HG02981 (cell line): ENCODE data around the gene CTNNA3.

Experiments
- ATAC-seq: cut with Tn5 transposase; IDR thresholded peaks from one replicate; pipeline ENCODE4 v1.9.1; 2021; ENCODE audit warnings: mild to moderate bottlenecking, moderate library complexity; ENCODE audit not compliant: unreplicated experiment

CTNNA3 gene

DNA sequence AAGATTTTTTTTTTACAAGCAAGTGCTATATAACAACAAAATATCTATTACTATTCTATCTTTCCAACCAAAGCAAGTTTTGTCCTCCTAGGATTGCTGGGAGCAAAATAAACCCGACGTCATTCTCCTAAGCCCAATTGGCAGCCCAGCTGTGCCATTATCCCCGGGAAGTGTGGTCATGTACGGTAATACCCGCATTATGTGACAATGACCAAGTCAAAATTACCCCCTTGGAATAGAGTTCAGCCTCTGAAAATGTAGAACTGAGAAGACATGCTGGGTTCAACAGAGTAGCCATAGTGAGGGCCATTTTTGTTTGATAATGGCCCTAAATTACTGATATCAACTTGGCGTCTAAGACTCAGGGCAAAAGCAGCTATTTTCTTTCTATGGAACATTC lies 554.7 kb downstream of the CTNNA3 start:
- no peak for ATAC-seq

- no peak for ATAC-seq
Observed at GRCh38 chr10:67140641-67141040, 555.4 kb downstream of the CTNNA3 start.

DNA sequence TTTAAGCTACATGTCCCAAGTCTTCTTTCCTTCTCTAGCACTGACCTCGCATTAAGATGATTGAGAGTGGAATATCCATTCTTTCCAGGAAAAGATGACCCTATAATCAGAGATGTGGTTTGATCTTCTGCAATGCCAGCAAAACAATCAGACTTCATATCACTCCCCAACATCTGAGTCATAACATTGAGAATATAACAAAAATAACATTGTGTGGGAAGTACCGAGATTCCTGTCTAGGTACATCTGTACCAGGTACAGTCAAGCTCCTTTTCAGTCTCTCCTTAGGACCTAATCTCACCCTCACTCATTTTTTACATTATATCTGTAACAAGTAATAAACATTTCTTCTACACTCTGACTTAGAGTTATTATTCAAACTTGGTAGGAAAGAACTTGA lies 568.6 kb downstream of the CTNNA3 start:
- no peak for ATAC-seq

DNA sequence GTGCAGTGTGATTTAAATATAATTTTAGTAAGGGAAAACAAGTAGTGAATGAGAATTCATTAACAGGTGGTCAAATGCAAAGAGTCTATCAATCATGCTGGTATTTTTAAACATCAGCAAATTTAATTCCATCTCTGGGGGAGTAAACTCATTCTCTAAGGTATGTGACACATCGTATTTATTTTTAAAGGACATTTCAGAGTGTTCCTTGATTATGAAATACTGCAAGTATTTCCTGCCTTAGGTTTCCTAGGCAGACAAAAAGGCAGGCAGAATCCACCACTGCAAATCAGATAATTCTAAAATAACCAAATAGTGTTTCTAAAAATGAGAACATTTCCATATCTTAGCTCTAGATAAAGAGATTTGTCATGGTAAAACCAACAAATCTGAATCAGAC lies 576.3 kb downstream of the CTNNA3 start:
- no peak for ATAC-seq

- no peak for ATAC-seq
Observed at GRCh38 chr10:67115972-67116371, 580.0 kb downstream of the CTNNA3 start.

- no peak for ATAC-seq
Observed at GRCh38 chr10:67114945-67115344, 581.0 kb downstream of the CTNNA3 start.

- ATAC-seq = no peak
Observed at GRCh38 chr10:67112765-67113164, 583.2 kb downstream of the CTNNA3 start.

DNA sequence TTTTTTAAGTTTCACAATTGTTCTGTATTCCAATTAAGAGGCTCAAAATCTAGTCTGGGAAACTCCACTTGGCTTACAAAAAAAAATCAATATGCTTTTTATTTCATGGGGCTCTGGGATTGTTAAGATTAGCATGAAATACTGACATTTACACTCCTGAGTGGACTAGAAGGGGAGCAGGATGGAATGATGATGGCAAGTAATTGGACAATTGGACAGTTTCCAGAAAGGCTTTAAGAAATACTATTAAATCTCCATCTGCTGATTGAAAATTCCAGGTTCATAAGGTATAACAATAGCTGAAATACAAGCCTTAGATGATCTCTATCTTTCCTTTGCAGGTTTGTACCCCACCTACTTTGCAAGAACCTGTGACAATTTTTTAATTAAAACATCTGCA lies 585.7 kb downstream of the CTNNA3 start:
- ATAC-seq = no peak

DNA sequence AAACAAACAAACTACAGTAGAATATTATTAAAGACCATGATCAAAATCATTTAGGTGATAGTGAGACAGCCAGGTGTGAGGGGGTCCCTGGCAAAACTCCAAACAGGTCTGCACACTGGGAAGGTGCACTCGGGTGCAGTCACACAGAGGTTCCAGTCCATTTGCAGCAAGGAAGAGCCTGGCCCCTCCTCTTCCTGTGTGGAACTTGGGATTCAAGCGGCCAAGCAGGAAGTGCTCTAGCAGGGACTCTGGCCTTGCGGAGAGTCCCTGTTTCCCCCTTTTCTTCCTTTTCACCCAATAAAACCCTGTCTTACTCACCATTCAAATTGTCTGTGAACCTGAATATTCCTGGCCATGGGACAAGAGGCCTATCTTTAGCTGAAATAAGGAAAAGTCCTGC lies 588.3 kb downstream of the CTNNA3 start:
- no peak for ATAC-seq

GRCh38 chr10:67100951-67101350 lies 595.0 kb downstream of the CTNNA3 start:
- ATAC-seq = no peak

GRCh38 chr10:67098461-67098860 lies 597.5 kb downstream of the CTNNA3 start:
- no peak for ATAC-seq

DNA sequence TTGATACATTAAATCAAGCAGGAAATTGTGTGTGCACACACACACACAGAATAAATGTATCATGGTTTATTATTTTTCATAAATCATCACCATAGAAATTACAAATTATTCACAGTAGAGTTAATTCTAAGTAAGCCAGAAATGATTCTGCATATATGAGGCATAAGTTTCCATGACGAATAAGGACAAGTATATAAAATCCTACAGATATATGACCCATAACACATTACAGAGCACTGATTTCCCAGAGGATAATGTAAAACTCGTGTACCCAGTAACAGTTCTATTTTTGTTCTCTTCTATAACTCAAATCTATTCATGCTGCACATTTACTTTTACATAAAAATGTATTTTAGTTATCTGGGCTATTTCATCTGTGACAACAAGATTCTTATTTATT lies 600.5 kb downstream of the CTNNA3 start:
- ATAC-seq = no peak

GRCh38 chr10:67088036-67088435 lies 608.0 kb downstream of the CTNNA3 start:
- ATAC-seq = no peak

GRCh38 chr10:67087135-67087425 lies 608.9 kb downstream of the CTNNA3 start:
- no peak for ATAC-seq

- no peak for ATAC-seq
Observed at GRCh38 chr10:67086327-67087134, 609.5 kb downstream of the CTNNA3 start.

DNA sequence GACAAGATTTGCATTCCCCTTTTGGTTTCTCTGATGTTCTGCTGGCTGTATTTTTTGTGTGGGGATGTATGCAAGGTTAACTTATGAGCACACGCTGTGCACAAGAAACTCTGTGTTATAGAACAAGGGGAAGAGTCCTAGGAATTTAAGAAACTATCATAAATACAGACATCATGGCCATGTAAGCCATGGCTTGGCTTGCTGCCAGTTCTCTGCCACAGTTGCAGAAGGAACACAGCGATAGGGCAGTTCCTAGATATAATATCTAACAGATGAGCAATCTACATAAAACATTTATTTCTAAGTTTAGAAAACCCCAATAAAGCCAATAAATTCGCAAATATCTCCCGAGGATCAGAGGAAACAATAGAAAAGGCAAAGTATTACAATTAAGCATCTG lies 616.9 kb downstream of the CTNNA3 start:
- no peak for ATAC-seq

DNA sequence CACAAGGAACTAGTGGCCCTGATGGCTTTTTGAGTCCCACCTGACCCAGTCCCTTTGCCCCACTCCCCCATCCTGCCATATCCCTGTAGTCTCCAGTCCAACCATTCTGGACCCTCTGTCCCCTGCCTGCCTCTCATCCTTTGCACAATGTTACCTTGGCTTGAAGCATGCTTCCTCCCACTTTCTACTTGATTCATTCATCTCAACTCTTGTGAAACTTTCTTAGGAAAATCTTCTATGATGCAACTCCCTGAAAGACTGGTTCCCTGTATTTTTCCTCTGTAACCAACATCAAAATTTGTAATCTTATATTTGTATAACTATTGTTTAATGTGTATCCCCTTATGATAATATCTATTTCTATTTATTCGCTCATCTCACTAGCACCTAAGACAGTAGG lies 618.6 kb downstream of the CTNNA3 start:
- ATAC-seq = no peak

DNA sequence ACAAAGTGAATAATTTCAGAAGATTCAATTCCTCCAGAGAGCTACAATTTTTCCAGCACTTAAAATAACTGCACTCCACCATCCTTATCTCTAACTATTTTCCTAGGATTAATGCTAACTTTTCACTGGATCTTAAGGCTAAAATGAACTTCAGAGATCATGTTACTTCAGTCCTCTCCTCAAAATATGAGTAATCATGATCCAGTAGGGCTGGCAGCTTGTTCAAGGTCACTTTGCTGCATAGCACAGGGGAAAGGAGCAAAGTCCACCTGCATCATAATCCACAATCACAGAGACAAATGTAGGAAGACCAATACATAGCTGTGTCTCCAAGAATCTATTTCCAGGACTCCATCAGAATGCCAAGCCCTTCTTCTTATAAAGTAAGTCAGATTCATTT lies 619.9 kb downstream of the CTNNA3 start:
- ATAC-seq = no peak

- no peak for ATAC-seq
Observed at GRCh38 chr10:67075491-67075971, 620.5 kb downstream of the CTNNA3 start.

- ATAC-seq = no peak
Observed at GRCh38 chr10:67072654-67073053, 623.3 kb downstream of the CTNNA3 start.

DNA sequence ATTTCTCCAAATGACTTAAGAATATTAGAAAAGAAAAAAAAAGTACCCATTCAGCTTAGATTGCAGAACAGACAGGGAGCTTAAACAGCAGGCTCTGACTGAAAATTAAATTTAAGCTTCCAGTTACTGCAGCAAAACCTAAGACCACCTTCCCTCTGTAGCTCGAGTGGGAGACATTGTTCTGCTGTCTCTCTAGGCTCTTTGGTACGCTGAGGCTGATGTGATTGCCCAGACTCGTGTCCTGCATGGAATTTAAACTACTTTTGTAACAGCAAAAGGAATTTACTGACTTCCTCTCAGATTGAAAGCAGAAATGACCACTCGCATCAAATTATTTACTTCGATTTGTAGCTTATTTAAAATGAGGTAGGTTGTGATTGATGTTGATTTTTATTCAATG lies 645.6 kb downstream of the CTNNA3 start:
- ATAC-seq = no peak

DNA sequence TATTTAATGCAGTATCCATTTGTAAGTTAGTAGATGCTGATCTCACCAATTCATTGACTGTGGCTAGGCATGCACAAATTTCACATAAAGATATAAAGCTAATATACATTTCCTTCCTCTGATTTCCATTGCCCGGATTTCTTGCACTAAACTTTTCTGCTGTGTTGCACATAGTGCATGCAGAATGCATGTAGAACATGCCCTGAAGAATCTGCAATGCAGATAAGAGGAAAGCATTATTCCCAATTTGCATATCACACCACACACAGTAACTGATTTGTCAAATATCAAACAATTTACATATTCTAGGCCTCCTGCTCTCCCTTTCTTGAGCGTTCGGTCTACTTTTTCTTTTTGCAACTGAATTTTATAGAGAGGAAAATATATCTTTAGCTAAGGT lies 646.0 kb downstream of the CTNNA3 start:
- no peak for ATAC-seq

DNA sequence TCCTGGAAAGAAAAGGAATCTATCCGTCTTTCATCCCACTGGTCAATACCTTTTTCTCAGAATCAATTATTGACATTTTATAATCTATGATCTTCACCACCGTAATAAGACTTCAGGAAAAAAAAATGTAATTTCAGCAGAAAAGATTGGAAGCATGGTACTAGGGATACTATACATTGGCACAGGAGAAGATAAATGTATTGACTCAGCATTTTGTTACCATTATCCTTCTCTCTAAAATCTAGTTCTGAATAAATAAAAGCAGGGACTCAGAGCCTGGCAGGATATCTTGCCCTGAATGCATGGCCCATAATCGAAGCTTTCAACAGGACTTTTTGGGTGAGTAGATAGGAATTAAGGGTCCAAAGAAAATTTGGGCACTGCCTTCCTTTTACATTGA lies 649.5 kb downstream of the CTNNA3 start:
- ATAC-seq = no peak
